Uterus (tissue), 4 donors: Measurements from ENCODE around the gene VARS1. TPM values are rescaled to one million over a fixed set of nuclear protein-coding genes. Genes with fewer than 3 reads are reported as not detected.

Experiments used
- DNase-seq, 2 donors: peaks; one replicate each; pipeline ENCODE4 v3.0.0-alpha.2; 2019 to 2020
- H3K27ac ChIP-seq, 2 donors: fragments of 200-600 bp; sonication (generic); 1 replicate in 1 of 2; 2 replicates in 1 of 2; pipeline ENCODE4 v1.5.1; 2016 to 2018
- H3K27me3 ChIP-seq, 2 donors: fragments of 200-600 bp; sonication (generic); one replicate each; pipeline ENCODE4 v1.5.1; 2018 to 2019; ENCODE audit warnings: control low read depth in 1 of 2
- H3K36me3 ChIP-seq, 2 donors: fragments of 200-600 bp; sonication (generic); one replicate each; pipeline ENCODE4 v1.5.1; 2019; ENCODE audit warnings: control low read depth in 1 of 2
- H3K4me1 ChIP-seq, 2 donors: fragments of 200-600 bp; sonication (generic); one replicate each; pipeline ENCODE4 v1.5.1; 2018 to 2019; ENCODE audit warnings: control low read depth in 1 of 2
- H3K4me3 ChIP-seq, 2 donors: fragments of 200-600 bp; sonication (generic); 1 replicate in 1 of 2; 2 replicates in 1 of 2; pipeline ENCODE4 v1.5.1; 2018 to 2019; ENCODE audit warnings: mild to moderate bottlenecking in 1 of 2
- H3K9me3 ChIP-seq, 2 donors: fragments of 200-600 bp; sonication (generic); one replicate each; pipeline ENCODE4 v1.5.1; 2019; ENCODE audit warnings: control low read depth in 1 of 2
- CTCF ChIP-seq, 4 experiments: fragments of 200-600 bp in 2 of 4; fragments of 450-650 bp in 2 of 4; sonication (generic) in 2 of 4; IDR thresholded peaks; one replicate each; pipeline ENCODE4 v1.5.1; 2016 to 2019; ENCODE audit warnings: antibody characterized with exemption in 4 of 4, mild to moderate bottlenecking in 2 of 4, moderate library complexity in 1 of 4
- POLR2A ChIP-seq, 2 donors: fragments of 450-650 bp; IDR thresholded peaks; one replicate each; pipeline ENCODE4 v1.6.1; 2016; ENCODE audit warnings: antibody characterized with exemption in 2 of 2, mild to moderate bottlenecking in 1 of 2, moderate library complexity in 1 of 2
- intact Hi-C: fragments of 100-400 bp; cut with DNase I; formaldehyde crosslinking; loops from one replicate; pipeline ENCODE4 v1.15.1; 2023; ENCODE audit warnings: low total_unique reads
- total RNA-seq, 4 donors: library from RNA; depleted of rRNA in 3 of 4; stranded (reverse); fragments of >200 nt in 3 of 4; gene quantifications; one replicate each; pipeline versions ENCODE4 v1.1.0 to v1.2.4, GENCODE V29; 2014 to 2023
- donor health status: DM: yes; HTN: yes; CAD: no.

VARS1 gene
- total RNA-seq, 4 donors from 2014 or later = 35.6 to 118 (median 53.4) TPM

GRCh38 chr6:31768363-31769257, 26.9 kb downstream of the VARS1 start:
- intact Hi-C loops = no loop called here
- no peak for DNase-seq
- no peak overlapping the region for H3K27ac ChIP-seq

GRCh38 chr6:31767096-31767645, 28.4 kb downstream of the VARS1 start:
- H3K27ac ChIP-seq = no peak overlapping the region
- no peaks in the 10 kb centered on the region for H3K9me3 ChIP-seq
- intact Hi-C loops = no loop called here
- DNase-seq = no peak
- no peaks in the 10 kb centered on the region for H3K27me3 ChIP-seq
- H3K4me1 ChIP-seq = no peaks in the 10 kb centered on the region
- H3K4me3 ChIP-seq = no peak overlapping the region
- TF ChIP-seq POLR2A (IDR thresholded peaks at IDR 0.05) (no peak), CTCF (IDR thresholded peaks at IDR 0.05) (no peak)
- H3K36me3 ChIP-seq = no peaks in the 10 kb centered on the region

More at GRCh38 chr6:31768363-31769257, 26.9 kb downstream of the VARS1 start:
- no peaks in the 10 kb centered on the region for H3K27me3 ChIP-seq
- H3K9me3 ChIP-seq = no peaks in the 10 kb centered on the region
- no peak for TF ChIP-seq CTCF (IDR thresholded peaks at IDR 0.05)
- TF ChIP-seq POLR2A (IDR thresholded peaks at IDR 0.05) = no peak
- H3K4me3 ChIP-seq = no peak overlapping the region
- no peaks in the 10 kb centered on the region for H3K4me1 ChIP-seq
- H3K36me3 ChIP-seq = no peaks in the 10 kb centered on the region

DNA sequence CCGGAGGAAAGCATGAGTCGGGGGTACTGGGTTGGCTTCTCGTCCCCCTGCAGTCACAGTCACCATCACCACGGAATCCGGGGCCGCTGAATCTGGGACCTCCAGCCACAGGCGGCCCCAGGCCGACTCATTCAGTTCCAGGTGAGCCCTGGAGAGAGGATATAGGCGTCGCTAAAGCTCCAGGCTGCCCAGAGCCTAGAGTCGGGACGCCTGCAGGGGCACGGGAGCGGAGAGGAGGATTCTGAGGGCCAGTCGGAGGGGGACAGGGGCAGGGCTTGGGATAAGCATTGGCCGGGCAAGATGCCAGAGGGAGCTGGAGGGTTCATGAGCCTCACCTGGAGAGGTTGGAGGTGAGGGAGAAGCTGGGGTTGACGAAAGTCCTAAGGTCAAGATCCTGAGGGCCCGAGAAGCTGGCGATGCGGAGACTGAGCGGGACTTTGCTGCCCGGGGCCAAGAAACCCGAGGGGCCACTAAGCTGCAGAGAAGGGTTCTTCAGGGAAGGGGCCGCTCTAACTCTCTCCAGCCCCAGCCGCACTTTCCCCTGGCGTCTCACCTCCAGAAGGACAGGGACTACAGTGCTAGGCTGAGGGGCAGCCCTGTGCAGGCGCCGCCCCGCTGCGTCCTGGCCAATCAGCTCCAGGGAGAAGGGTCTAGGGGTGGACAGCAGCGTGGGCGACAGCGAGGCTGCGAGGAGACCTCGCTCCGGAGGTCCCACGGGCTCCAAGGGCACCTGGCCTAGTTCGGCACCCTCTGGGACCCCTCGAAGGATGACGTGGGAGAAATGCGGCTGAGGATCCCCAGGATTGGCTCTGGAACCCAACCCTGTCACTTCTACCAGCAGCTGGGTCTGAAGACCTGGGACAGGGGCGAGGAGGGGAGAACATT, 29.4 kb downstream of the VARS1 start:
- Histone ChIP-seq H3K9me3 (no peaks in the 10 kb centered on the region), H3K4me3 (no peak overlapping the region), H3K27me3 (no peaks in the 10 kb centered on the region), H3K27ac (peak overlapping the region in 1 of 2 donors; percentile 11), H3K36me3 (no peaks in the 10 kb centered on the region), H3K4me1 (no peaks in the 10 kb centered on the region)
- TF ChIP-seq CTCF (IDR thresholded peaks at IDR 0.05) = peak in 1 of 4 experiments; percentile 3
- TF ChIP-seq POLR2A (IDR thresholded peaks at IDR 0.05) = no peak
- intact Hi-C loops = no loop called here
- no peak for DNase-seq

DNA sequence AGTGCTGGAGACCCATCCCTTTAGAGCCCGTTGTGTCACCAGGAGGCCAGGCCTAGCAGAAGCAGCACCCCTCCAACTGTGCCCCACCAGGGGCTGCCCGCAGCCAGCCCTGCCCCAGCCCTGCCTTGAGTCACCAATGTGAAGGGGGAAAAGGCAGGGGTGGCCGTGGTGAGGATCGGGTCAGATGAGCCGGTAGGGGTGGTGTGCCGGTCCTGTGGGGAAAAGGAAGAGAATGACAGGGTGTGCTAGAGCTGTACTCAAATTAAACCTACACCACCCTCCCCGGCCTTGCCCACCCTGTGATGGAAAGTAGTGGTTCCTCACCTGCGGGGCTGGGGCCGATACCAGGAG, 30.0 kb downstream of the VARS1 start:
- no peaks in the 10 kb centered on the region for H3K36me3 ChIP-seq
- no peaks in the 10 kb centered on the region for H3K27me3 ChIP-seq
- DNase-seq = no peak
- H3K4me1 ChIP-seq = no peaks in the 10 kb centered on the region
- intact Hi-C loops = no loop called here
- H3K4me3 ChIP-seq = no peak overlapping the region
- no peak overlapping the region for H3K27ac ChIP-seq
- TF ChIP-seq POLR2A (IDR thresholded peaks at IDR 0.05) = no peak
- TF ChIP-seq CTCF (IDR thresholded peaks at IDR 0.05) = no peak
- H3K9me3 ChIP-seq = no peaks in the 10 kb centered on the region
